CD4-positive, alpha-beta T cell (primary cell): ENCODE measurements around the gene CDK14. TPM values are rescaled to one million over a fixed set of nuclear protein-coding genes. Genes with fewer than 3 reads are reported as not detected.

Source experiments
- ATAC-seq: fragments of 200-7000 bp; cut with Tn5 transposase; one replicate; pipeline ENCODE4 v1.10.0; 2022; ENCODE audit warnings: mild to moderate bottlenecking; ENCODE audit not compliant: poor library complexity
- CTCF ChIA-PET: fragments of 350-600 bp; sonication (Branson Sonifier 250); formaldehyde crosslinking; loops from one replicate; lab custom pipeline; 2021; ENCODE audit warnings: antibody characterized with exemption, inconsistent platforms; lab: Charles Lee
- POLR2A ChIA-PET: fragments of 350-600 bp; sonication (Branson Sonifier 250); formaldehyde crosslinking; loops from one replicate; lab custom pipeline; 2021; ENCODE audit warnings: antibody characterized with exemption, inconsistent platforms; lab: Charles Lee
- DNase-seq, 14 experiments: peaks; one replicate each; pipeline ENCODE4 v3.0.0-alpha.2; 2013 to 2020; ENCODE audit warnings: mixed read lengths in 2 of 14
- H3K27ac ChIP-seq, 2 donors: one replicate each; pipeline versions ENCODE4 v1.5.1 to v1.7.0; 2013; ENCODE audit warnings: low read length in 2 of 2, low read depth in 1 of 2, mild to moderate bottlenecking in 1 of 2
- H3K27me3 ChIP-seq, 2 experiments: 1 replicate in 1 of 2; 2 replicates in 1 of 2; pipeline versions ENCODE4 v1.6.1 to v1.7.0; 2013; ENCODE audit warnings: low read length in 2 of 2, control low read depth in 1 of 2, mild to moderate bottlenecking in 1 of 2, moderate library complexity in 1 of 2; ENCODE audit not compliant: insufficient read depth in 2 of 2, control insufficient read depth in 1 of 2
- H3K36me3 ChIP-seq: one replicate; pipeline ENCODE4 v1.6.1; 2013; ENCODE audit warnings: low read length, control low read depth; ENCODE audit not compliant: insufficient read depth
- H3K4me1 ChIP-seq: one replicate; pipeline ENCODE4 v1.6.1; 2013; ENCODE audit warnings: low read length, control low read depth; ENCODE audit not compliant: insufficient read depth
- H3K4me3 ChIP-seq: one replicate; pipeline ENCODE4 v1.5.1; 2013; ENCODE audit warnings: mild to moderate bottlenecking, low read length, moderate library complexity
- H3K9me3 ChIP-seq, 2 experiments: 1 replicate in 1 of 2; 2 replicates in 1 of 2; pipeline versions ENCODE4 v1.6.1 to v1.7.0; 2013; ENCODE audit warnings: low read length in 2 of 2, mild to moderate bottlenecking in 2 of 2, control low read depth in 1 of 2, moderate library complexity in 1 of 2; ENCODE audit not compliant: control insufficient read depth in 1 of 2, insufficient read depth in 1 of 2
- H3K27ac Mint-ChIP-seq: one replicate; pipeline ENCODE4 v1.8.0; 2020; ENCODE audit warnings: mixed read lengths
- H3K27me3 Mint-ChIP-seq: one replicate; pipeline ENCODE4 v1.8.0; 2021; ENCODE audit warnings: mixed read lengths
- H3K36me3 Mint-ChIP-seq: one replicate; pipeline ENCODE4 v1.8.0; 2021; ENCODE audit warnings: low read depth, mixed read lengths
- H3K4me1 Mint-ChIP-seq: one replicate; pipeline ENCODE4 v1.8.0; 2021; ENCODE audit warnings: low read depth, mixed read lengths
- H3K4me3 Mint-ChIP-seq: one replicate; pipeline ENCODE4 v1.8.0; 2020; ENCODE audit warnings: mild to moderate bottlenecking, mixed read lengths
- H3K9me3 Mint-ChIP-seq: one replicate; pipeline ENCODE4 v1.8.0; 2020; ENCODE audit warnings: mixed read lengths
- CTCF ChIP-seq: fragments of 200-600 bp; IDR thresholded peaks from one replicate; pipeline ENCODE4 v1.8.0; 2022; ENCODE audit warnings: antibody characterized with exemption, mild to moderate bottlenecking
- intact Hi-C, 2 experiments: fragments of 100-400 bp; cut with DNase I in 1 of 2; cut with micrococcal nuclease in 1 of 2; formaldehyde crosslinking; loops; one replicate each; pipeline versions ENCODE4 v1.15.1 to v1.9.0; 2023 to 2025; cut with DNase I, micrococcal nuclease
- total RNA-seq, 174 experiments: library from RNA in 2 of 174; stranded (reverse) in 2 of 174; gene quantifications; one replicate each; pipeline ENCODE4 v1.2.3 and lab custom pipeline; 2021 to 2026

Gene CDK14
- total RNA-seq, 2 experiments from 2014 or later, result 0.45 to 0.47 TPM

GRCh38 chr7:90889644-90890043, 293.5 kb downstream of the CDK14 start:
- ChIA-PET CTCF (no interaction called here), POLR2A (no interaction called here)
- H3K4me3 ChIP-seq, result no peak overlapping the region

GRCh38 chr7:90891529-90891928, 295.4 kb downstream of the CDK14 start:
- no peaks in the 10 kb centered on the region for H3K9me3 ChIP-seq
- Mint-ChIP-seq H3K27me3 (no peaks in the 10 kb centered on the region), H3K9me3 (peaks cover 2% of the 10 kb centered on the region), H3K27ac (no peak overlapping the region), H3K4me1 (no peaks in the 10 kb centered on the region), H3K4me3 (no peak overlapping the region), H3K36me3 (no peaks in the 10 kb centered on the region)
- H3K27me3 ChIP-seq, result no peaks in the 10 kb centered on the region
- H3K4me1 ChIP-seq, result no peaks in the 10 kb centered on the region
- POLR2A ChIA-PET, result no interaction called here
- no peak overlapping the region for H3K4me3 ChIP-seq
- no peak for TF ChIP-seq CTCF
- CTCF ChIA-PET, result no interaction called here
- H3K27ac ChIP-seq, result no peak overlapping the region
- no peaks in the 10 kb centered on the region for H3K36me3 ChIP-seq
- ATAC-seq, result no peak
- no peak for DNase-seq
- intact Hi-C loops, result no loop called here

More at GRCh38 chr7:90889644-90890043, 293.5 kb downstream of the CDK14 start:
- DNase-seq (no peak), ATAC-seq (no peak)
- Mint-ChIP-seq H3K36me3 (no peaks in the 10 kb centered on the region), H3K4me3 (no peak overlapping the region), H3K9me3 (peaks cover 2% of the 10 kb centered on the region), H3K4me1 (no peaks in the 10 kb centered on the region), H3K27me3 (no peaks in the 10 kb centered on the region), H3K27ac (no peak overlapping the region)
- H3K27me3 ChIP-seq, result no peaks in the 10 kb centered on the region
- TF ChIP-seq CTCF, result no peak
- intact Hi-C loops, result no loop called here
- no peaks in the 10 kb centered on the region for H3K9me3 ChIP-seq
- H3K27ac ChIP-seq, result no peak overlapping the region
- no peaks in the 10 kb centered on the region for H3K36me3 ChIP-seq
- no peaks in the 10 kb centered on the region for H3K4me1 ChIP-seq

GRCh38 chr7:90892213-90892612, 296.1 kb downstream of the CDK14 start:
- ChIA-PET CTCF (no interaction called here), POLR2A (no interaction called here)
- Histone ChIP-seq H3K27me3 (no peaks in the 10 kb centered on the region), H3K4me3 (no peak overlapping the region), H3K9me3 (no peaks in the 10 kb centered on the region), H3K27ac (no peak overlapping the region), H3K4me1 (no peaks in the 10 kb centered on the region), H3K36me3 (no peaks in the 10 kb centered on the region)
- no peak overlapping the region for H3K27ac Mint-ChIP-seq
- no peak for ATAC-seq
- H3K27me3 Mint-ChIP-seq, result no peaks in the 10 kb centered on the region
- H3K36me3 Mint-ChIP-seq, result no peaks in the 10 kb centered on the region
- H3K4me1 Mint-ChIP-seq, result no peaks in the 10 kb centered on the region
- DNase-seq, result no peak
- H3K4me3 Mint-ChIP-seq, result no peak overlapping the region
- H3K9me3 Mint-ChIP-seq, result peaks cover 2% of the 10 kb centered on the region
- no peak for TF ChIP-seq CTCF
- intact Hi-C loops, result no loop called here
